PFSK-1 (cell line): ENCODE results near the gene SUSD2.

Experiments
- POLR2AphosphoS5 ChIP-seq: IDR thresholded peaks from 2 replicates; pipeline ENCODE4 v1.6.1; 2012; ENCODE audit warnings: low read depth, mild to moderate bottlenecking, control low read depth, low read length, moderate library complexity
- TAF1 ChIP-seq: IDR thresholded peaks from 2 replicates; pipeline ENCODE4 v1.6.1; 2012; ENCODE audit warnings: low read length, control low read depth, borderline replicate concordance; ENCODE audit not compliant: insufficient read depth

DNA sequence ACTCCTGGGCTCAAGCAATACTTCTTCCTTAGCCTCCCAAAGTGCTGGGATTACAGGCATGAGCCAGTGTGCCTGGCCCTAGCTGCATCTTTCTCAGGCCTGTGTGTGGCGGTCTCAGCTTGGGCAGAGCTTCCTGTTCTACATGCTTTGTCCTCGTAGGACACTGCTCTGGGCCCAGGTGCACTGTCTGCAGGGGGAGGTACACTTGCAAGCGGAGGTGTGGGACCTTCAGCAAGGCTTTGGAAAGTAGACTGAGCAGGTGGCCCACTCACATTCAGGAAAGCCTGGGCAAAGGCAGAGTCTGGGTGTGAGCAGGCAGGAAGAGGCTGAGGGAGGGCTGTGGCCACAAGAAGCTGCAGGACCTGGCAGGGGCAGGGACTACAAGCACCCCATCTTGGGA lies 33.6 kb upstream of the SUSD2 start:
- TF ChIP-seq POLR2AphosphoS5 = no peak
- no peak for TF ChIP-seq TAF1
